PC-9 (cell line): Measurements from ENCODE around the gene RFTN1. TPM values are rescaled to one million over a fixed set of nuclear protein-coding genes. Genes with fewer than 3 reads are reported as not detected.

Source experiments
- BruUV-seq: library from RNA; stranded (reverse); fragments of 400-500 nt; replicated peaks from 2 replicates; lab custom pipeline; 2021; lab: Mats Ljungman, UMichigan
- CTCF ChIA-PET: fragments of 300-600 bp; sonication (Branson Sonifier 250); formaldehyde crosslinking; loops from one replicate; lab custom pipeline; 2022; ENCODE audit warnings: antibody characterized with exemption; lab: Charles Lee
- POLR2A ChIA-PET: fragments of 300-600 bp; sonication (Branson Sonifier 250); formaldehyde crosslinking; loops from one replicate; lab custom pipeline; 2022; ENCODE audit warnings: antibody characterized with exemption; ENCODE audit not compliant: unreplicated experiment; lab: Charles Lee
- DNase-seq, 2 experiments: peaks; one replicate each; pipeline versions ENCODE4 v3.0.0 to v3.0.0-alpha.2; 2015 to 2022; ENCODE audit warnings: mixed read lengths in 1 of 2
- H2AFZ ChIP-seq: fragments of 200-600 bp; sonication (generic); 2 replicates; pipeline ENCODE4 v1.8.1; 2017; ENCODE audit warnings: antibody characterized with exemption
- H3F3A ChIP-seq: fragments of 200-600 bp; sonication (generic); 2 replicates; pipeline ENCODE4 v1.8.1; 2017; ENCODE audit warnings: antibody characterized with exemption, mild to moderate bottlenecking, low read depth; ENCODE audit not compliant: insufficient read depth
- H3K27ac ChIP-seq: fragments of 200-600 bp; sonication (generic); 2 replicates; pipeline ENCODE4 v1.6.1; 2016; ENCODE audit warnings: mixed run types
- H3K27me3 ChIP-seq: fragments of 200-600 bp; sonication (generic); 2 replicates; pipeline ENCODE4 v1.6.1; 2016; ENCODE audit warnings: low read depth, mixed run types; ENCODE audit not compliant: insufficient read depth
- H3K36me3 ChIP-seq: fragments of 200-600 bp; sonication (generic); 2 replicates; pipeline ENCODE4 v1.6.1; 2016; ENCODE audit warnings: low read depth, mixed run types
- H3K4me1 ChIP-seq: fragments of 200-600 bp; sonication (generic); replicated peaks from 2 replicates; pipeline ENCODE4 v1.6.1; 2016; ENCODE audit warnings: mixed run types; ENCODE audit not compliant: insufficient read depth
- H3K4me2 ChIP-seq: fragments of 200-600 bp; sonication (generic); 2 replicates; pipeline ENCODE4 v1.6.1; 2017; ENCODE audit warnings: mixed run types
- H3K4me3 ChIP-seq: fragments of 200-600 bp; sonication (generic); 2 replicates; pipeline ENCODE4 v1.6.1; 2016; ENCODE audit warnings: mixed run types
- H3K79me2 ChIP-seq: fragments of 200-600 bp; sonication (generic); 2 replicates; pipeline ENCODE4 v1.6.1; 2017; ENCODE audit warnings: low read depth, mixed run types
- H3K9me2 ChIP-seq: fragments of 200-600 bp; sonication (generic); 2 replicates; pipeline ENCODE4 v1.8.1; 2017; ENCODE audit warnings: mild to moderate bottlenecking; ENCODE audit not compliant: insufficient read depth
- H3K9me3 ChIP-seq: fragments of 200-600 bp; sonication (generic); 2 replicates; pipeline ENCODE4 v1.8.1; 2016; ENCODE audit warnings: low read depth; ENCODE audit not compliant: insufficient read depth
- H4K20me1 ChIP-seq: fragments of 200-600 bp; sonication (generic); 2 replicates; pipeline ENCODE4 v1.8.1; 2017; ENCODE audit not compliant: insufficient read depth
- EZH2 ChIP-seq: fragments of 200-600 bp; sonication (generic); IDR thresholded peaks from 2 replicates; pipeline ENCODE4 v1.8.0; 2017; ENCODE audit warnings: antibody characterized with exemption, low read depth
- intact Hi-C: fragments of 100-400 bp; cut with micrococcal nuclease; formaldehyde crosslinking; loops from one replicate; pipeline ENCODE4 v1.10.0; 2022; ENCODE audit not compliant: unreplicated experiment
- total RNA-seq: library from RNA; stranded (reverse); gene quantifications from 2 replicates; pipeline ENCODE4 v1.2.3, GENCODE V29; 2021
- TF ChIP-seq, protein P1 (sequence below): fragments of 200-600 bp; sonication (generic); conservative IDR thresholded peaks from 2 replicates; pipeline ENCODE4 v1.6.1; 2017; ENCODE audit warnings: mixed run types, antibody characterized with exemption, mild to moderate bottlenecking, moderate library complexity

RFTN1 gene
- total RNA-seq, 1 experiment from 2014 or later = 0.41 TPM

GRCh38 chr3:16516695-16517481 lies 3.4 kb upstream of the RFTN1 start:
- no peak overlapping the region for H3K4me2 ChIP-seq
- POLR2A ChIA-PET = no interaction called here
- no peak overlapping the region for H3K4me3 ChIP-seq
- no peak overlapping the region for H3K27ac ChIP-seq
- no peaks in the 10 kb centered on the region for H3K79me2 ChIP-seq
- intact Hi-C loops = no loop called here
- TF ChIP-seq, protein P1, sequence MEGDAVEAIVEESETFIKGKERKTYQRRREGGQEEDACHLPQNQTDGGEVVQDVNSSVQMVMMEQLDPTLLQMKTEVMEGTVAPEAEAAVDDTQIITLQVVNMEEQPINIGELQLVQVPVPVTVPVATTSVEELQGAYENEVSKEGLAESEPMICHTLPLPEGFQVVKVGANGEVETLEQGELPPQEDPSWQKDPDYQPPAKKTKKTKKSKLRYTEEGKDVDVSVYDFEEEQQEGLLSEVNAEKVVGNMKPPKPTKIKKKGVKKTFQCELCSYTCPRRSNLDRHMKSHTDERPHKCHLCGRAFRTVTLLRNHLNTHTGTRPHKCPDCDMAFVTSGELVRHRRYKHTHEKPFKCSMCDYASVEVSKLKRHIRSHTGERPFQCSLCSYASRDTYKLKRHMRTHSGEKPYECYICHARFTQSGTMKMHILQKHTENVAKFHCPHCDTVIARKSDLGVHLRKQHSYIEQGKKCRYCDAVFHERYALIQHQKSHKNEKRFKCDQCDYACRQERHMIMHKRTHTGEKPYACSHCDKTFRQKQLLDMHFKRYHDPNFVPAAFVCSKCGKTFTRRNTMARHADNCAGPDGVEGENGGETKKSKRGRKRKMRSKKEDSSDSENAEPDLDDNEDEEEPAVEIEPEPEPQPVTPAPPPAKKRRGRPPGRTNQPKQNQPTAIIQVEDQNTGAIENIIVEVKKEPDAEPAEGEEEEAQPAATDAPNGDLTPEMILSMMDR = no peak; the same call in 1 of the 2 replicates
- TF ChIP-seq EZH2 = no peak
- CTCF ChIA-PET = no interaction called here
- H3K27me3 ChIP-seq = peaks cover 37% of the 10 kb centered on the region
- H3K9me2 ChIP-seq = no peaks in the 10 kb centered on the region
- no peaks in the 10 kb centered on the region for H3K36me3 ChIP-seq
- H3F3A ChIP-seq = no peaks in the 10 kb centered on the region
- H4K20me1 ChIP-seq = no peaks in the 10 kb centered on the region
- H3K4me1 ChIP-seq = no peaks in the 10 kb centered on the region
- H3K9me3 ChIP-seq = no peaks in the 10 kb centered on the region
- DNase-seq = no peak
- H2AFZ ChIP-seq = no peak overlapping the region
- BruUV-seq = no TSS peak

DNA sequence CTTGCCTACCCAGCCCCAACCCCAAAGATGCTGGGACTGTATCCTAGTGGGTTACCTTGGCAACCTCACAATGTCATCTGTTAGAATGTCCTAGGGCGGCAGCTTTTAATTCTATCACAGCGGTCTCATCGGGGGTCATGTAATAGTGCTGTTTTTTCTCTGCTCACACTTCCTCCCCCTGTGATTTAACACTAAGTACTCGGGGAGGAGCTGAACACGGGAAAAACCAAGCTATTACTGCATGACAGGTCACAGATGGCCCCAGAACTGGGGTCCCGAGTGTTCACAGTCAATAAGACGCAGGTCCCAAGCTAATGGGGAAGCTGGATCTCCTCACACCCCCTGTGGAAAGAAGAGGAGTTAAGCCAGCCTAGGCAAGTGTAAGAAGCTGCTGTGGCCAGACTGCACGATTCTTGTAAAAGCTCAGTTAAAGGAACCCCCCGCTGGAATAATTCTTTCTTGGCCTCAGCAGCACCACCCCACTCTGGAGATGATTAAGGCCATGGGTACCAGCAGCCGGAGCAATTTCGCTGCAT lies 2.5 kb upstream of the RFTN1 start:
- Histone ChIP-seq H3K27me3 (peaks cover 37% of the 10 kb centered on the region), H3K27ac (no peak overlapping the region), H3K4me2 (no peak overlapping the region), H2AFZ (no peak overlapping the region), H3F3A (no peaks in the 10 kb centered on the region), H4K20me1 (no peaks in the 10 kb centered on the region), H3K4me3 (no peak overlapping the region), H3K9me2 (no peaks in the 10 kb centered on the region), H3K4me1 (no peaks in the 10 kb centered on the region), H3K79me2 (no peaks in the 10 kb centered on the region), H3K36me3 (no peaks in the 10 kb centered on the region), H3K9me3 (no peaks in the 10 kb centered on the region)
- intact Hi-C loops = no loop called here
- no peak for TF ChIP-seq EZH2
- TF ChIP-seq, protein P1 = no peak
- no TSS peak for BruUV-seq
- ChIA-PET CTCF (no interaction called here), POLR2A (no interaction called here)
- DNase-seq = no peak

- Histone ChIP-seq H4K20me1 (no peaks in the 10 kb centered on the region), H3K27ac (no peak overlapping the region), H3K36me3 (no peaks in the 10 kb centered on the region), H3K79me2 (no peaks in the 10 kb centered on the region), H3K4me2 (no peak overlapping the region), H3K9me3 (no peaks in the 10 kb centered on the region), H3K4me1 (no peaks in the 10 kb centered on the region), H2AFZ (no peak overlapping the region), H3K27me3 (peaks cover 31% of the 10 kb centered on the region), H3K9me2 (no peaks in the 10 kb centered on the region), H3F3A (no peaks in the 10 kb centered on the region), H3K4me3 (no peak overlapping the region)
- CTCF ChIA-PET = no interaction called here
- TF ChIP-seq, protein P1 = no peak
- no peak for TF ChIP-seq EZH2
- BruUV-seq = no TSS peak
- intact Hi-C loops = no loop called here
- POLR2A ChIA-PET = no interaction called here
- no peak for DNase-seq
Observed at GRCh38 chr3:16514755-16515353, 1.4 kb upstream of the RFTN1 start.
